Measurements from ENCODE around the gene KLK8.

KLK8 gene

GRCh38 chr19:51006406-51006805 is 5.0 kb upstream of the KLK8 start:
- CTCF ChIA-PET: no interaction called here
- no peak for DNase-seq (ENCODE audit: low read depth, low spot score)
- no peak overlapping the region for H3K4me3 ChIP-seq (ENCODE audit: low read depth, low read length)
- no peak for TF ChIP-seq CTCF (IDR thresholded peaks at IDR 0.05; ENCODE audit: insufficient read depth, low read length, missing control alignments)
- POLR2A ChIA-PET: no interaction called here

GRCh38 chr19:51005248-51005647 is 3.8 kb upstream of the KLK8 start:
- TF ChIP-seq CTCF (IDR thresholded peaks at IDR 0.05; ENCODE audit: insufficient read depth, low read length, missing control alignments): no peak
- ChIA-PET CTCF (no interaction called here), POLR2A (no interaction called here)
- DNase-seq (ENCODE audit: low read depth, low spot score): no peak
- no peak overlapping the region for H3K4me3 ChIP-seq (ENCODE audit: low read depth, low read length)

- CTCF ChIA-PET: no interaction called here
Measured at GRCh38 chr19:51003316-51003715, 1.9 kb upstream of the KLK8 start.

GRCh38 chr19:51002542-51003311 is 1.3 kb upstream of the KLK8 start:
- DNase-seq (ENCODE audit: low read depth, low spot score): no peak
- no peak for TF ChIP-seq CTCF (IDR thresholded peaks at IDR 0.05; ENCODE audit: insufficient read depth, low read length, missing control alignments)
- H3K4me3 ChIP-seq (ENCODE audit: low read depth, low read length): no peak overlapping the region
- ChIA-PET POLR2A (no interaction called here), CTCF (interaction anchor here (1.3 kb wide), 1 partner anchor 14 kb away, joined by 3 read pairs; no protein-coding TSS in a partner anchor)

More at GRCh38 chr19:51003316-51003715, 1.9 kb upstream of the KLK8 start:
- no peak overlapping the region for H3K4me3 ChIP-seq (ENCODE audit: low read depth, low read length)
- TF ChIP-seq CTCF (IDR thresholded peaks at IDR 0.05; ENCODE audit: insufficient read depth, low read length, missing control alignments): no peak
- POLR2A ChIA-PET: no interaction called here
- no peak for DNase-seq (ENCODE audit: low read depth, low spot score)

- no peak overlapping the region for H3K4me3 ChIP-seq (ENCODE audit: low read depth, low read length)
- ChIA-PET CTCF (interaction anchor here (1.3 kb wide), 1 partner anchor 14 kb away, joined by 3 read pairs; no protein-coding TSS in a partner anchor), POLR2A (no interaction called here)
- no peak for TF ChIP-seq CTCF (IDR thresholded peaks at IDR 0.05; ENCODE audit: insufficient read depth, low read length, missing control alignments)
- no peak for DNase-seq (ENCODE audit: low read depth, low spot score)
Measured at GRCh38 chr19:51002089-51002532, 707 bp upstream of the KLK8 start.

GRCh38 chr19:51000981-51001380 is 423 bp downstream of the KLK8 start:
- no peak for DNase-seq (ENCODE audit: low read depth, low spot score)
- POLR2A ChIA-PET: no interaction called here
- TF ChIP-seq CTCF (IDR thresholded peaks at IDR 0.05; ENCODE audit: insufficient read depth, low read length, missing control alignments): no peak
- CTCF ChIA-PET: no interaction called here
- no peak overlapping the region for H3K4me3 ChIP-seq (ENCODE audit: low read depth, low read length)

Measured in AG04449 (cell line).